GM19043 (cell line): ENCODE results near the gene TMEM267.
"Not testable (repeated sequence)": the region's sequence is repeated elsewhere in the genome, so short reads cannot be mapped to it uniquely, and the experiment has no call there.

ENCODE experiments used
- ATAC-seq: cut with Tn5 transposase; IDR thresholded peaks from one replicate; pipeline ENCODE4 v1.9.1; 2021; ENCODE audit warnings: low read depth; ENCODE audit not compliant: unreplicated experiment

TMEM267 gene

DNA sequence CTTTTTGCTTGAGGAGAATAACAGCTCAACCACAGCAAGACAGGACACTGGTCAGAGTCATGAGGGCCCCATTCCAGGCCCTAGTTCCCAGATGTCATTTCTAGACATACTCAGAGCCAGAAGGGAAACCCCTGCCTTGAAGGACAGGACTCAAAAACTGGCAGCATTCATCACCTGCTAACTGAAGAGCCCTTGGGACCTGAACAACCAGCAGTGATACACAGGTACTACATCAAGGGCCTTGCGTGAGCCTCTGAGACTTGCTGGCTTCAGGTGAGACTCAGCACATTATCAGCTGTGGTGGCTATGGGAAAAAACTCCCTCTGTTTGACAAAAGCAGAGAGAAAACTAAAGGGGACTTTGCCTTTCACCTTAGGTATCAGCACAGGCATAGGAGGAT lies 22.6 kb downstream of the TMEM267 start:
- ATAC-seq = no peak

DNA sequence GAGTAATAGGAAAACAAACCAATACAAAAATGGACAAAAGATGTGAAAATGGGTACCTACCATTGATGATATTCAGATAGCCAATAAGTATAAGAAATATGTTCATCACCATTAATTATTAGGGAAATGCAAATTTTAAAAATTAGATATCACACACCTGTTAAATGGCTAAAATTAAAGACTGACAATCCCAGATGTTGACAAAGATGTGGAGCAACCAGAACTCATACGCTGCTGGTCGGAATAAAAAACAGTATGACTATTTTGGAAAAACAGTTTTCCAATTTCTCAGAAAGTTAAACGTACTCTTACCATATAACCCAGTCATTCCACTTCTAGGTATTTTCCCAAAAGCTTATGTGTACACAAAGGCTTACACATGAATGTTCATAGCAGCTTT lies 27.1 kb downstream of the TMEM267 start:
- ATAC-seq = no peak

GRCh38 chr5:43441575-43441974 lies 42.1 kb downstream of the TMEM267 start:
- ATAC-seq = not testable (repeated sequence)

DNA sequence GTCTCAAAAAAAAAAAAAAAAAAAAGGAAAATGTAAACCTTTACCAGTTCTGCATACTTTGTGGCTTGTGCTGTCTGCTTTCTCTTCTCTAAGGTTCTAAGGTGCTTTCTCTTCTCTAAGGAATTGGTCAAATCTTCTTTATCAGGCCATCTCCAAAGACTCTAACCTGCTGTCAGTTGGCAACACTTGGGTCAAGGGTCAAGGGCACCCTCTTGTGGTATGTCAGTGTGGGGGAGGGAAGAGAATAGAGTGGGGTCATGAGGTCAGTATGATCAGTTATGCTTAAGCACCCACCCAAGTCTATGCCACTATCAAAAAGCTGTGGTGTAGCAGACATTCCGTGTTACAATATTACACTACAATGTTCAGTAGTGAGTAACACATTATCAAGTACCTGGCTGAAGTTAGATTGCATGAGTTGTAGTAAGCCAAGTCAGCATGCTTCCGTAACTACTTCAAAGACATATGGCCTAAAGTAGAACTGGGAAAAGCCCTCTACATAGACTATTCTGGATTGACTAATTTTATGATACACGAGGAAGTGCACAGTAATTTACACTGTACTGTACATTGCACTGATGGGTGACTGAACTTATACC lies 46.5 kb downstream of the TMEM267 start:
- no peak for ATAC-seq

GRCh38 chr5:43433382-43433781 lies 50.3 kb downstream of the TMEM267 start:
- no peak for ATAC-seq

- ATAC-seq = no peak
These were observed 50.9 kb downstream of the TMEM267 start for GRCh38 chr5:43432486-43433375.

DNA sequence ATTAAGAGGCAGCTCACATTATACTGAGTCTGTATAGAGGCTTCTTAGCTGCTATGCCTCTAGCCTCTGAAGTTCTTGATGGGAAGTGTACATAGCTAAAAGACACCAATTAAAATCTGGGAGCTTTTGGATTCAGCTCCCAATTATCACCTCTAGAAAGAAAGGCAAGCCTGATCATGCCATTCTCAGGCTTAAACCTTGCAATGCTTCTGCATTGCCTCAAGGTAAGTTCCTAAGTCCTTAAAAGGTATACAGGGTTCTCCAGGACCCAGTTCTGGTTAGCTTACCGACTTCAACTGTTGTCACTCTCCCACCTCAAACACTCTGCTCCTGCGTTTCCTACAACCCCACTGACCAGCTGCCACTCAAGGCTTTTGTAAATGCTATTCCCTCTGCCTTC lies 54.0 kb downstream of the TMEM267 start:
- no peak for ATAC-seq

- ATAC-seq = no peak
These were observed 54.6 kb downstream of the TMEM267 start for GRCh38 chr5:43429016-43429415.

GRCh38 chr5:43427306-43427705 lies 56.4 kb downstream of the TMEM267 start:
- no peak for ATAC-seq

- ATAC-seq = no peak
These were observed 57.7 kb downstream of the TMEM267 start for GRCh38 chr5:43425983-43426382.

DNA sequence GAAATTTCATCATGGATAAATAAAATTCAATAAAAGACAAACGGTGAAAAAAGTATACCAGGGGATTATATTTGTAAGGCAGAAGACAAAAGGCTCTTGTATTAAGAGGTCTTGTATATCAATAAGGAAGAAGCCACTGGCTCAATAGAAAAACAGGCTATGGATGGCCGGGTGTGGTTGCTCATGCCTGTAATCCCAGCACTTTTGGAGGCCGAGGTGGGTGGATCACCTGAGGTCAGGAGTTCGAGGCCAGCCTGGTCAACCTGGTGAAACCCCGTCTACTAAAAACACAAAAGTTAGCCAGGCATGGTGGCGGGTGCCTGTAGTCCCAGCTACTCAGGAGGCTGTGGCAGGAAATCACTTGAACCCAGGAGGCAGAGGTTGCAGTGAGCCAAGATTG lies 60.6 kb downstream of the TMEM267 start:
- not testable (repeated sequence) for ATAC-seq

DNA sequence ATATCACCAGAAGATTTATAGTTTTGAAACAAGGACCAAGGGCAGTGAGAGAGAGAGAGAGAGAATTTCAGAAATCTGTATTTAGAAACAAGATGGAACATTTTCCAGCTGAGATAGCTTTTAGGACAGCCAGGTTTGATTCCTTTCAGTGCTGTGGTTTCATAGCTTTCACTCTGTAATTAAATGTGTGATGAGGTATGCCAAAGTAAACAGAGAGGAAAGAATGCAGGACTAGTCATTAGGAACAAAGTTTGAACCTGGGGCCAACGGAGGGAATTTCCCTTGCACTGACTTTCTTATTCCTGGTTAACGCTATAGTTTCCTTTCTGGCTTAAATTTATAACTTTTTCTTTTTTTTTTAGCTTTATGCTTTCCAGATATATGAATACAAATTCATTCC lies 61.5 kb downstream of the TMEM267 start:
- ATAC-seq = no peak

GRCh38 chr5:43421450-43422133 lies 62.1 kb downstream of the TMEM267 start:
- no peak for ATAC-seq

- no peak for ATAC-seq
These were observed 63.4 kb downstream of the TMEM267 start for GRCh38 chr5:43420241-43420640.

GRCh38 chr5:43418561-43418960 lies 65.1 kb downstream of the TMEM267 start:
- no peak for ATAC-seq

- ATAC-seq = no peak
These were observed 66.8 kb downstream of the TMEM267 start for GRCh38 chr5:43416803-43417394.

GRCh38 chr5:43415935-43416802 lies 67.5 kb downstream of the TMEM267 start:
- ATAC-seq = no peak

GRCh38 chr5:43413966-43414365 lies 69.7 kb downstream of the TMEM267 start:
- no peak for ATAC-seq

GRCh38 chr5:43412644-43413043 lies 71.0 kb downstream of the TMEM267 start:
- ATAC-seq = no peak

DNA sequence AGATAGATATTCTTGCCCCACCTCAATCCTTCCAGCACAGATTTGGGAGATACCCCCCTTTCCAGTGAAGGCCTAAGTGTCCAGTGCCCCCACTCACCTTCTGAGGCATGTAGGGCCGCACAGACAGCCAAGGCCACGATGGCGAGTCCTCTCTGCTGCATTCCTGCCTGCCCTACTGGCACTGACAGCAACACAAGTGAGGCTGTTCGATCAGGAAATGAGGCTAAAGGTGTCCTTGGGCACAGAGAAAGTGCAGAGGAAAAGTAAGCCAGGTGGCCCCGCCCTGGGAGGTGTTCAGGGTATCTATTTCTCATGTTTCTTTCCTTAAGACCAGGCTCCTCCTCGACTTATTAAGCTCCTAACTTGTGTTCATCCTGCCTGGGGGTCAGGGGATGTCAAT lies 71.5 kb downstream of the TMEM267 start, which contains the start of gene CCL28:
Gene CCL28, minus strand, starts transcription at position 236 of the 400 bp plus-strand sequence. Its CDS starts 75 bp downstream, at position 161.
- ATAC-seq = no peak
